OCI-LY3 (cell line): ENCODE measurements around the gene ZNF232.
"Not testable (repeated sequence)": the region's sequence is repeated elsewhere in the genome, so short reads cannot be mapped to it uniquely, and the experiment has no call there.

ENCODE experiments used
- EZH2phosphoT487 ChIP-seq: fragments of 200-600 bp; shearing (Covaris generic); IDR thresholded peaks from 2 replicates; pipeline ENCODE4 v1.6.1; 2018; ENCODE audit warnings: antibody characterized with exemption, mixed run types, low read depth
- TF ChIP-seq, protein P1 (sequence below): fragments of 200-600, 300-600 bp; sonication (generic); IDR thresholded peaks from 2 replicates; pipeline ENCODE4 v1.5.1; 2014; ENCODE audit warnings: antibody characterized with exemption, low read length, low read depth

GRCh38 chr17:5131799-5132502, 20.3 kb upstream of the ZNF232 start:
- TF ChIP-seq, protein P1, sequence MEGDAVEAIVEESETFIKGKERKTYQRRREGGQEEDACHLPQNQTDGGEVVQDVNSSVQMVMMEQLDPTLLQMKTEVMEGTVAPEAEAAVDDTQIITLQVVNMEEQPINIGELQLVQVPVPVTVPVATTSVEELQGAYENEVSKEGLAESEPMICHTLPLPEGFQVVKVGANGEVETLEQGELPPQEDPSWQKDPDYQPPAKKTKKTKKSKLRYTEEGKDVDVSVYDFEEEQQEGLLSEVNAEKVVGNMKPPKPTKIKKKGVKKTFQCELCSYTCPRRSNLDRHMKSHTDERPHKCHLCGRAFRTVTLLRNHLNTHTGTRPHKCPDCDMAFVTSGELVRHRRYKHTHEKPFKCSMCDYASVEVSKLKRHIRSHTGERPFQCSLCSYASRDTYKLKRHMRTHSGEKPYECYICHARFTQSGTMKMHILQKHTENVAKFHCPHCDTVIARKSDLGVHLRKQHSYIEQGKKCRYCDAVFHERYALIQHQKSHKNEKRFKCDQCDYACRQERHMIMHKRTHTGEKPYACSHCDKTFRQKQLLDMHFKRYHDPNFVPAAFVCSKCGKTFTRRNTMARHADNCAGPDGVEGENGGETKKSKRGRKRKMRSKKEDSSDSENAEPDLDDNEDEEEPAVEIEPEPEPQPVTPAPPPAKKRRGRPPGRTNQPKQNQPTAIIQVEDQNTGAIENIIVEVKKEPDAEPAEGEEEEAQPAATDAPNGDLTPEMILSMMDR: not testable (repeated sequence)
- not testable (repeated sequence) for TF ChIP-seq EZH2phosphoT487
